ENCODE measurements around the gene HSFX4. TPM values are rescaled to one million over a fixed set of nuclear protein-coding genes. Genes with fewer than 3 reads are reported as not detected.

Gene HSFX4
- total and polyA plus RNA-seq, 9 of the 15 experiments (the other 6 are each of a cell fraction or from before 2014, with no cell fraction given) = 0.10 to 0.24 (median 0.14) TPM; not detected in 6

GRCh38 chrX:149939905-149940673 is 10.7 kb downstream of the HSFX4 start (continued):
- TF ChIP-seq MGA (IDR thresholded peaks at IDR 0.05) (no peak), CREB3L1 (IDR thresholded peaks at IDR 0.05; ENCODE audit: borderline replicate concordance, low read depth) (no peak), FOXK2 (conservative IDR thresholded peaks at IDR 0.05 in 1 of 2, IDR thresholded peaks at IDR 0.05 in 1 of 2; ENCODE audit: low read depth in 2 of 2) (peak in 1 of 2 experiments; percentile 47; a peak in 1 of 4 replicates), OTX1 (CRISPR knock-in tag; IDR thresholded peaks at IDR 0.05) (peak; percentile 95), ZNF512 (tag; IDR thresholded peaks at IDR 0.05) (no peak), DIDO1 (tag; IDR thresholded peaks at IDR 0.05; ENCODE audit: low read depth) (no peak), TRIM28 (IDR thresholded peaks at IDR 0.05) (no peak), PPARD (CRISPR knock-in tag; IDR thresholded peaks at IDR 0.05) (no peak), ZNF146 (CRISPR knock-in tag; IDR thresholded peaks at IDR 0.05; ENCODE audit: unreplicated experiment) (no peak)

Data from K562 (cell line).